Dermis microvascular lymphatic vessel endothelial cell (primary cell): ENCODE measurements around the gene RBBP5. TPM values are rescaled to one million over a fixed set of nuclear protein-coding genes. Genes with fewer than 3 reads are reported as not detected.
A peak's percentile ranks its signal among the peaks of the same experiment; 100 is the strongest.

ENCODE experiments used
- DNase-seq, 2 donors: peaks; one replicate each; pipeline versions ENCODE4 v3.0.0 to v3.0.0-alpha.2; 2010; ENCODE audit warnings: low read depth in 2 of 2
- total RNA-seq: library from RNA; depleted of rRNA; stranded (reverse); fragments of >200 nt; gene quantifications from 2 replicates; pipeline ENCODE4 v1.2.1, GENCODE V29; 2014

The RBBP5 gene
- total RNA-seq, 1 donor from 2014 or later, result 15.8 TPM

DNA sequence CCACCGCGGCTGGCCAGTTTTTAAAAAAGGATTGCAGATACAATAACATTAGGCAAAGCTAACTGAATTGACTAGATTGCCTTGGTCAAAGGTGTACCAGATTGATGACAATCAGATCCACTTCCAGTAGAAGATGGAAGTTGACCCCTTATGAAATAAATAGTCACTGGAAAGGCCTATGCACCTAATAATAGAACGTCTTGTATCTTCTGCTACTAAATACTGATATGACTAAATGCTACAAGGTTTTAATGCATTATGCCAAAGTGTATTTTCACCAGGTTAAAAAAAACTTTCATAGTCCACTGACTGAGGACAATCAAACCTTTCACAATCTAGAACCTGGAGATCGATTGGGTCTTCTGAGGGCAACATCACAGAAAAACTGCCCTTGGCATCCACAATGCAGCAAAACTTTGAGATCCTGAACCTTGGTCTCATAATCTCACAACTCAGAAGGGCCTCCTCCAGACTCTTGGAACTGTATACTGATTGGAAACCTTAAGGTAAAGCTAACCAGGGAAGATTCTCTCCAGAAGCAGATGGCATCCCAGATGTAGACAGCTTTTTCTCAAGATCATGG lies 7.8 kb upstream of the RBBP5 start:
- no peak for DNase-seq

DNA sequence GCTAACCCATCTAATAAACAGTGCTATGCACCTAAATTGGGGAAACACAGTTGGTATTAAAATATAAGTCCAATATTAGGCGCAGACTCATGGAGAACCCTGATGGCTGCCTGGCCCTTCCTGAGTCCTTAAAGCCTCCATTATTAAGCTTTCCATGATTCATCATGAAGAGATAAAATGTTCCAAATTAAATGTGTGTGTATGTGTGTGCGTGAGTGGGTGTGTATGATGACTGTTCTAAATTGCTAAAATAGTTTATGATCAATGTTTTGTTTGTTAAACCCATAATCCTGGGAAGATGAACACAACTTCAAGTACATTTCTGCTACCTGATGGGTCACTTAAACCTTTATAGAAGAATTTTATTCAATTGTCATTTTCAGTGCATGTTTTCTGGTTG lies 6.3 kb upstream of the RBBP5 start:
- no peak for DNase-seq

DNA sequence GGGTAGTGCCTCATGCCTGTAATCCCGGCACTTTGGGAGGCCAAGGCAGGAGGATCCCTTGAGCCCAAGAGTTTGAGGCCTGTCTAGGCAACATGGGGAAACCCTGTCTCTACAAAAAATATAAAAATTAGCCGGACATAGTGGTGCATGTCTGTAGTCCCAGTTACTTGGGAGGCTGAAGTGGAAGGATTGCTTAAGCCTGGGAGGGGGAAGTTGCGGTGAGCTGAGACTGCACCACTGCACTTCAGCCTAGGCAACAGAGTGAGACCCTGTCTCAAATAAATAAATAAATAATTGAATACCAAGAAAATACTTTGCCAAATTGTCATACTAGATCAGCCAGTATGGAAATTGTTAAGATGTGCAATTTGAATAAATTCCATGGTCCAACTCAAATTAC lies 5.9 kb upstream of the RBBP5 start:
- DNase-seq, result no peak

DNA sequence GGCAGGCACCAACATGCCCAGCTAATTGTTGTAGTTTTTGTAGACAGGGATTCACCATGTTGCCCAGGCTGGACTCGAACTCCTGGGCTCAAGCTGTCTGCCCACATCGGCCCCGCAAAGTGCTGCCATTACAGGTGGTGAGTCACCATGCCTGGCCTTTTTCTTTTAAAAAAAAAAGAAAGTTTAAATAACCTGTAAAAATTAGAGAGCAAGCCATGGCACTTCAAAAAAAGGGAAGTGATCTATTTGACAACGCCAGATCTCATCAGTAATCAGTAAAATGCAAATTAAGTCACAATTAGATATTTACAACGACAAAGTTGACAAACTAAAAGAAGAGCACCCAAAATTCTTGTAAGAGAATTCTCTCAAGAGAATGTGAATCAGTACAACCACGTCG lies 2.9 kb upstream of the RBBP5 start:
- DNase-seq, result no peak

DNA sequence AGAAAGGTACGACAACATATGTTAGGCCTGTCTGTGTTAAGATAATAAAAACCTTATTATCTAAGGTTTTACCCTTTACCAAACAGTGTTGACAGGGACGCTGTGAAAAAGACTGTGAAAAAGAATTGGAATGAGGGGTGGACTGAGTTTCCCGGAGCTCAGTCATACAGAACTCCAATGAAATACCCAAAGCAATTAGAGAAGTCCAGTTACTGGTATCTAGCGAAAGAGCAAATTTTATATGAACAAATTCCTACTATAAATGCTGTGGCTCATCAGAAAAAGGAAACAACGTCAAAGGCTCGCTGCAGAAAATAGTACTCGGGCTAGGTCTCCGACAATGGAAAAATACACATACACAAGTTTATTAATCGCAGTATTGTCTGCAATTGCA lies 708 bp upstream of the RBBP5 start:
- DNase-seq, result peak; percentile 17 to 22

DNA sequence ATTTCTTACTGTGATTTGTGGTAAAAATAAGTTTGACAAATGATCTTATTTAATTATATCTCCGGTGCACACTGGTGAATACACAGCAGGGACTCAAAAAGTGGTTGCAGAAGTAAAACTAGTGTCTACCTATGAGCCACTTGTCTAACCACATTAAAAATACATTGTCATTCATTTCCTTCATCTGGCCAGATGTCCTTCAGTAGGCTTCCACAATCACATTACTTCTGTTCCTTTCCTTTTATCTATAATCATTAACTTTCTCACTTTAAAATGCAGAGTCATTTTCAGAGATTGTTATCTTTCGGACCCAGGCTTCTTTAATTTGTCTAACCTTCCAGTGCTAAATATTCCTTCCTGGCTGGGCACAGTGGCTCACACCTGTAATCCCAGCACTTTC lies 3.0 kb downstream of the RBBP5 start:
- DNase-seq, result no peak

DNA sequence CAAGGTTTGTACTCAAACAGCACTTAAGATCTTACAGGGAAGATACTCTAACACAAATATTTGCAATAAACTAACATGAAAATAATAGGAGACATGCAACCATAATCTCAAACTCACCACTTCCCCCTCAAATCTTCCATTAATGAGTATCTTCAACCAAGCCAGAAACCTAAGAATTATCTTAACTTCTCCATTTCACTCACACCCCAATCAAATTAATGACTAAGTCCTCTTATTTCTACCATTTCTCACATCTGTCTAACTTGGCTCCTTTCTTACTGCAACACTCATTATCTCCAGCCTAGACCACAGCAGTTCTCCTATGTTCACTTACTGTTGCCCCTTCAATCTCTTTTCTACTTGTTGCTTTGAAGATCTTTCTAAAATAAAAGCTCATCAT lies 10.4 kb downstream of the RBBP5 start:
- no peak for DNase-seq

DNA sequence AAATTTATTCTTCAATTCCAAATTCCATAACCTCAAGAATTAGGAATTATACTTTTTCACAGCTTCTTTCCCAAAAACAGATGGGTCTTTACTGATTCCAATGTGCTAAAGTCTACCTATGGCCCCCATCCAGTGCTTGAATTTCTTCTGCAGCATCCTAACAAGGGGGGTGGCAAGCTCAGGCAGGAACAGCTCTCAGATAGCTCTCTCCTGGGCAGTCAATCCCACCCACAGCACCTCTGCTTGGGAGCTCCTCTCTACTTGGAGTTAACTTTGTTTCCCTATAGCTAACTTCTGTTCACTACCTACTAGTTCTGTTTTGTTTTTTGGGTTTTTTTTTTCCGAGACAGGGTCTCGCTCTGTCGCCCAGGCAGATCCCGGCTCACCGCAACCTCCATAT lies 12.1 kb downstream of the RBBP5 start:
- DNase-seq, result no peak

DNA sequence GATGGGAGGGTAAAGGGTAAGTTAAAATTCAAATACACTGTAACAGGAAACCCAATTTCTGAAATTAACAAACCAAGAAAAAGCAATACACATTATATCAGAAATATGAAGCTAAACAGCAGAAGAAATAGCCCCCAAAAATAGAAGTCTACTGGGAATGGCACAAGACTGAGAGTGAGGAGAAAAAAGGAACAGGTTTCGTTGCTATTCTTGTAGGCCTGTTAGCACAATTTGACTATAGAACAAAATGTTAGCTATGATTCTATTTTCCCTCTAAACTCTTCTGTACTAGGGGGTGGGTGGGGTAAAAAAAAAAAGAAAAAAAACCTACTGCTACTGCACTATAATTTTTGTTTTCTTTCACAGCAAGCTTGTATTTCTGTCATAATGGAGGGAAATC lies 12.5 kb downstream of the RBBP5 start:
- DNase-seq, result no peak

DNA sequence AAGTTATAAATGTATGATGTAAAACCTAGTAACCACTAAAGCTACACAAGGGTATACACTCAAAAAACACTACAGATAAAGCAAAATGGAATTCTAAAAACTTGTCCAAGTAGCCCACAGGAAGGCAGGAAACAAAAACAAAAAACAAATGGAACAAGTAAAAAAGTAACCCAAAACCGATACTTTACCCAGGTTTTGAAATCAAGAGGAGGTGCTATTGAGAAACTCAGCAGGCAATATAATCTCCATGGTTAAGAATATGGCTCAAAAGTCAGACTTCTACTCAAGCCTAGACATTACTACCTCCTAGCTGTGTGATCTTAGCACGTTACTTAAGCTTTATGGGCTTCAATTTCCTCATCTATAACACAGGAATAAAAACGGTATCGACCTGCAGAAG lies 13.3 kb downstream of the RBBP5 start:
- DNase-seq, result no peak

DNA sequence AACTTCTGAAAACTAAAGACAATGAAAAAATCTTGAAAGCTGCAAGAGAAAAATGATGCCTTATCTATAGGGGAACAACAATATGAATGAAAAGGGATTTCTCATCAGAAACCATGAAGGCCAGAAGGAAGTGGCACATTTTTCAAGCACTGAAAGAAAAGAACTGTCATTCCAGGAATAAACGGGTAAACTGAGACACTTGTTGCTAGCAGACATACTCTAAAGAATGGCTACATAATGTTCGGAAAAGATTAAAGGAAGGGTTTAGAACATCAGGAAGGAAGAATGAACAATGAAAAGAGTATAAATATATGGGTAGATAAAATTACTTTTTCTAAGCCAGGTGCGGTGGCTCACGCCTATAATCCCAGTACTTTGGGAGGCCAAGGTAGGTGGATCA lies 14.5 kb downstream of the RBBP5 start:
- no peak for DNase-seq

DNA sequence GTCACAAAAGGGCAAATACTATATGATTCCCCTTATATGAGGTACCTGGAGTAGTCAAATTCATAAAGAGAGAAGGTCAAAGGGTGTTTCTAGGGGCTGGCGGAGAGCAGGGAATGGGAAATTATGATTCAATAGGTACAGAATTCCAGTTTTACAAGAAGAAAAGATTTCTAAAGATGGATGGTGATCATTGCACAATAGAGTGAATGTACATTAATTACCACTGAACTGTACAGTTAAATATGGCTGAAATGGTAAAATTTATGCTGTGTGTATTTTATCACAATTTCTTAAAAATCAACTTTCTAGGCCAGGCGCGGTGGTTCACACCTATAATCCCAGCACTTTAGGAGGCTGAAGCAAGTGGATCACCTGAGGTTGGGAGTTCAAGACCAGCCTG lies 19.4 kb downstream of the RBBP5 start:
- no peak for DNase-seq

DNA sequence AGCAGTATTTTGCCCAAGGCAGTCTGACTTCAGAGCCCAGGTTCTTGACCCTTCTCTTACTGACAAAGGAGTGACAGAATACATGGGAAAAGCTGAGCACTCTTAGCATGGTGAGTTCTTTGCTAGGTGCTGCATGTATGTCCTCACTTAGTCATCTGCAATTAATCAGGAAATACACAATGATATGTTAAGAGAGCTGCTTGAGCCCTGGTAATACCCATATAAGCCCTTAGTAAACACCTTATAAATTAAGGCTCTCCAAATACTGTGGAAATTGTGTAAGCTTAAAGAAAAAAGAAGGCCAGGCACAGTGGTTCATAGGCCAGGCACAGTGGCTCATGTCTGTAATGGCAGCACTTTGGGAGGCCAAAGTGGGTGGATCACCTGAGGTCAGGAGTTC lies 23.5 kb downstream of the RBBP5 start:
- no peak for DNase-seq

DNA sequence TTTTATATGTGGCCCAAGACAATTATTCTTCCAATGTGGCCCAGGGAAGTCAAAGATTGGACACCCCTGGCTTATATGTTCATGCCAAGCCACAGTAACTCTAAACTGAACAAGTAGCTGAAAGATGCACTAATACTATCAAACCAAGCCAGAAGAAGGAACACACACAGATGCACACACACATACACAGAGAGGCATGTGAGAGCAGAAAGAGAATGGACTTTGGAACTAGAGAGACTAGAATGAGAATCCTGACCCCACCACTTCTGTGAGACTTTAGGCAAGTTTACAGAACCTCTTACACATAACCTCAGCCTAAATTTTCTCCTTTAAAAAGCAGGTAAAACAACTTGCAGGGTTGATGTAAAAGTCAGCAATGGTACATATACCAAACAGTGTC lies 26.4 kb downstream of the RBBP5 start:
- no peak for DNase-seq

DNA sequence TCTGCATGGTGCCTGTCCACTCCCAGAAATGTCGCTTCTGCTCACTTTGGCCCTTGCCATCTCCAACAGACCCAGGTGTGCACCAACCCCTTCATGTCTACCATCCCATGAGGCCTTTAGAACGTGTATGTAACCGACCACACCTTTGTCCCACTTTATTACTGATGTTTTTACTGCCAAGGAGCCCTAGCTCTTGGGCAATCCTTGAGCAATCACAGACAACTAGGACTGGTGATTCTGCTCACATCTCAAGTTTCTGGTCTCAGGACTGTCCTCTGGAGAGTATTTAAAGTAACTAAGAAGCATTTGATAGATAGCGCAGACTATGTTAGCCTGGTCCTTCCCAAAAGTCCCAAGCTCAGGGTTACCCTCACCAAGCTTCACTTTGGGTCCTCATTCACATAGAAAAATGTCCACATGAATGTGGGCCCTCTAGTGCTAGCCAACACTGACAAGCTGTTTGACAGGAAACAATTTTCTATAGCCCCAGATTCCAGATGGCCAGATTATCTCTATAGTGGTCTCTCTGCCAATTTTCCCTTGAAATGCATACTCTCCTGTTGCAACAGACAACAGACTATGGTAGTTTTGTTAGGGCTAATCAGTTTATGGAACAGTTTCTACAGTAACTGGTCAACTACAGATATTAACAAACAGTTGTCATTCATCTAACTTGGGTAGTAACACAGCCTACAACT lies 30.6 kb downstream of the RBBP5 start:
- peak in 1 of 2 donors; percentile 20 for DNase-seq

DNA sequence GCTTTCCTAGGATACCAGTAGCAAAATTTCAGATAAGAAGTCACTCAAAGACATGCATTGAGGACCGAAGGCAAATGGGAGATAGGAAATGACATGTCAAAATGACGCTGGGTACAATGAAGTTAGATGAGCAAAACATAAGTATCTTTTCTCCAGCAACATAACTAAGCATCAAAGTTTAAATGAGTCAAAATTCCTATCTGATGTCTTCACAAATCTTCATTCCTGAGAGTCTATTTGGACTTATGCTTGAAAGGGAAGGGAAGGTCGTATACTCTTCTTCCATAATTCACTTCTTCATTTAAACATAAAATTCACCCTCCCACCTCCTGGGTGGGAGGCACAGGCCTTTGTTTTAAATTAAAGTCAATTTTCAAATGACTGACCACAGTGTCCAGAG lies 33.4 kb downstream of the RBBP5 start:
- DNase-seq, result no peak

DNA sequence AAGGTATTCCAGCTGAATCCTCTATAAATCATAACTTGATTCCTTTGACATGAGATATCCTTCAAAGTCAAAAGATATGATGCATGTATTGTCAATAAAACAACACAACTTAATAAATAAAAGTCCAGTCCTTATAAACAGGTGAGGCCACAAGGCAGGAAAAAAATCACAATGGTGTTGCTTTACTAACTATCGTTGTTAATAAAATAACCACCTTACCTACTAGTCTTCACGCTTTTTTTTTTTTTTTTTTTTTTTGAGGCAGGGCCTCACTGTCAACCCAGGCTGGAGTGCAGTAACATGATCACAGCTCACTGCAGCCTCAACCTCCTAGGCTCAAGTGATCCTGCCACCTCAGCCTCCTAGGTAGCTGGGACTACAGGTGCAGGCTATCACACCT lies 37.4 kb downstream of the RBBP5 start, which contains the start of gene TMEM81:
TSS of gene TMEM81 (minus strand) at position 101 of the 400 bp plus-strand sequence. CDS start 140 bp downstream, outside the sequence.
- DNase-seq, result no peak

DNA sequence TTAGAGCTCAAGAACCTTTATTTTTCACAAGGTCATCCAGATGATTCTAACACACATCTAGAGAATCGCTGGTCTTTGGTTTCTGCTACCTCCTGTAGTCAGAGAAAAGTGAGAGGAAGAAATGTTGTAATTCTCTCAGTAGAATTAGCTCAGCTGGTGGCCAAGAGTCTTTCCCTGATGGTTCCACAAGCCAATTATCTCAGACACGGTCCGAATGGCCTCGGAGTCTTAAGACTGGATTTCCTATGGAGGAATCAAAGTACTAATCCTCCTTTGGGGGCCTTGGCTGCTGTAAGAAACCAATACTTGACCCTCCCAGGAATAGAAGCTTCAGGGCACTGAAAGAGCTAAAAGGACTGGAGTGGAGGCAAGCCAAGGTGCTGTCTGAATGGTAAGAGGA lies 39.3 kb downstream of the RBBP5 start:
- no peak for DNase-seq

DNA sequence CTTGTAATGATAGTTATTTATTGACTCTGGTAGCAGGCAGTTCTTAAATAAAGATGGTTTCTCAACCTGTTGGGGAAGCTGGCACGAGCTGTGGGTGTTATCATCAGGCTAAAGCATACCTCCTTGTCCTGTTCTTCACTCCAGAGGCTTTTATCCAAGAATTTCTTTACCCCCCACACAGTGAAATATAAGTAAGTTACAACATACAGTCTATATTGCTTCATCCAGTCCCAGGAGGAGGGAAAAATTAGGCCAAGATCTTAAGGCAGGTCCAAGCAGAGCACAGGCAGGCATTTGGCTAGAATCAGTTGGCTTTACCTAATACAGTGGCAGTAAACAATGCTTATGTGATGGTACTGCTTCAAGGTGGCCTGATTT lies 43.9 kb downstream of the RBBP5 start:
- no peak for DNase-seq

DNA sequence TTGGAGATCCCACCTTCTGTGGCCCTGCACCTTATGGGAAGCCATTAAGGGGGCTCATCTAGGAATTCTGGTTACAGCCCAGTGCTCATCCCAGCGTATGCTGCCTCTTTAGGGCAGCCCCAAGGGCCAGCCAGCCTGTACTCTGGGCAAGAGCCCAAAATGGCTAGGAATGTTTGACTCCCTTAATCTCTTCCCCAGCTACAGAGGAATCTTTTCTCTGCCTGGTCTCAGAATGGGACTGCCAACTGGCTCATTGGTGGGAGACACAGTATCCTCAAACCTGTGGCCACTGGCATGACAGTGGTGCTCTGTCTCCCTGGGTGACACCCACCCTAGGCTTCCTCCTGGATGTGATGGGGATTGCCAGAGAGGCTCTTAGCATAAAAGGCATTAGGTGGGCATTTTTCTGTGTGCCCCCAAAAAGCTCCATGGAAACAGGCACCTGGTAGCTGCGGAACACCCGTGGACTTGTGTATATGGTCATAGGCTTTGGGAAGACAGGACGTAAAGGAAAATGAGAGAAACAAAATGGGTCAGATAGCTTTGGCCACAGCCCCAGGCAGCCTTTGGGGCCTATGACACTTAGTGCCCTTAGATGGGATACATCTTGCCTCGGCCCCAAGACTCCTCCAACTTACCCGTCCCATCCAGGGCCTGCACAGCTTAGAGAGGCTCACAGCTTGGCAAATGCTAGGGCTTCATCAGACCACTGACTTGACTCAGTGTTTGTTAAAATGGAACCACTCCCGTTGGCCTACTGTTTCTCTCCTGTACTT lies 44.4 kb downstream of the RBBP5 start:
- DNase-seq, result no peak

DNA sequence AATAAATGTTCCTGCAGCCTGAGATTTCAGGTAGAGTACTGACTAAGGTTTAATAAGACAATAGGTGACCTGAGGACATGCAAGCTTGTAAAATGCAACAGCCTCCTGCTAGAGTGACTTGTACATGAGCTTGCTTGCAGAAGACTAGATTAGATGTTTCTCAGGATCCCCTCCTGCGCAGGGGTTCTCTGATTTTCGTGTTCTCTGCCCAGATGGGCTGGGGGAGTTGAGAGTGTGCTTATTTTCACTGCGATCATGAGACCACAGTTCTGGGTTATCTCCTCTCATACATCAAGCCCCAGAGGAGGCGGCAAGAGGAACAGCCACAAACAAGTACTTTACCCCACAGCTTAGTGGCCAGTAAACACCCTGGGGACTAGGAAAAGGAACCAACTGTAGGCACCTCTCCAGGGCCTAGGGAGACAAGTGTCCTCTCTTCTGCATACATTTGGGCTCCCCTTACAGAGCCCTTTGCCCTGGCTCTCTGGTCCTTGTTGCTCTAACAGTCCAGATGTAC lies 45.5 kb downstream of the RBBP5 start:
- DNase-seq, result no peak

DNA sequence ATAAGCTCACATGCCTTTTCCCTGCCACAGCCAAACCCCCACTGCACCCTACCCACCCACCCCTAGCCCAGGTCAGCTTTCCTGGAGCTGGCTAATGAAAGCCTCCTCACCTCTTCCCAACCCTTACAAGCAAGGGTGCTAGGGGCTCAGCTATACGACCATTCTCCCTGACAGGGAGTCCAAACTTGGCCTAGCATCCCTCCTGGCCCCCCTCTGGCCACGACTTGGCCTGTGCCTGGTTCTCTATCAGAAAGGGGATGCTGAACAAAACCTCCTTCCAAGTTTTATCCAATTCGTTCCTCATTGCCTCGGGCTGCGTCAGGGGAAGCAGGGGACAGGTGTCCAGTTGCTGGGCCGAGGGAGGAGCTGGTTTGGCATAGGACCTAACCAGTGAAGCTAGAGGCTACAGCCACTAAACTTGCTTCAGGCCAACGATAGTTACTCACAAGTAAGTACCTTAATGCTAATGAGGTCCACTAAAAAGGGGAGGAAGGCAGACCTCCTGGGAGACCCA lies 46.1 kb downstream of the RBBP5 start:
- DNase-seq, result no peak
